ENCODE results near the gene POU5F1. TPM values are rescaled to one million over a fixed set of nuclear protein-coding genes. Genes with fewer than 3 reads are reported as not detected.

The POU5F1 gene
- total RNA-seq, 1 donor from 2014 or later: 0.67 TPM

- DNase-seq: peak; percentile 54
- peak; percentile 54 for ATAC-seq
- intact Hi-C loops (cut with micrococcal nuclease): no loop called here
Measured at GRCh38 chr6:31125586-31126363, 44.7 kb downstream of the POU5F1 start.

GRCh38 chr6:31125162-31125561 lies 45.3 kb downstream of the POU5F1 start:
- peak; percentile 32 for ATAC-seq
- intact Hi-C loops (cut with micrococcal nuclease): no loop called here
- DNase-seq: no peak

GRCh38 chr6:31122791-31123706 lies 47.4 kb downstream of the POU5F1 start:
- intact Hi-C loops (cut with micrococcal nuclease): no loop called here
- ATAC-seq: peak; percentile 76
- peak; percentile 76 for DNase-seq

GRCh38 chr6:31121131-31121790 lies 49.2 kb downstream of the POU5F1 start:
- intact Hi-C loops (cut with micrococcal nuclease): no loop called here
- ATAC-seq: no peak
- DNase-seq: no peak

GRCh38 chr6:31120151-31120915 lies 50.1 kb downstream of the POU5F1 start, which contains the start of gene CDSN:
Gene CDSN, minus strand, starts transcription at chr6:31120446. Its CDS starts 27 bp downstream, at chr6:31120419.
- ATAC-seq (no peak), DNase-seq (no peak)
- intact Hi-C loops (cut with micrococcal nuclease): no loop called here

GRCh38 chr6:31118178-31118577 lies 52.3 kb downstream of the POU5F1 start:
- DNase-seq (no peak), ATAC-seq (no peak)
- intact Hi-C loops (cut with micrococcal nuclease): no loop called here

- peak; percentile 14 for ATAC-seq
- DNase-seq: peak; percentile 49
- intact Hi-C loops (cut with micrococcal nuclease): no loop called here
Measured at GRCh38 chr6:31116661-31117385, 53.7 kb downstream of the POU5F1 start.

GRCh38 chr6:31115941-31116560 lies 54.4 kb downstream of the POU5F1 start:
- no peak for ATAC-seq
- intact Hi-C loops (cut with micrococcal nuclease): no loop called here

GRCh38 chr6:31114970-31115849 lies 55.3 kb downstream of the POU5F1 start:
- intact Hi-C loops (cut with micrococcal nuclease): no loop called here
- DNase-seq (no peak), ATAC-seq (peak; percentile 46)

More at GRCh38 chr6:31115941-31116560, 54.4 kb downstream of the POU5F1 start:
- no peak for DNase-seq

- intact Hi-C loops (cut with micrococcal nuclease): no loop called here
- ATAC-seq (peak; percentile 96), DNase-seq (peak; percentile 90)
Measured at GRCh38 chr6:31114541-31114878, 56.0 kb downstream of the POU5F1 start, which contains the start of gene PSORS1C1. Gene PSORS1C1, plus strand, starts transcription at chr6:31114800. Its CDS starts 14,833 bp downstream, at chr6:31129633.

Other genes starting within 250 kb of the POU5F1 start
- not detected for gene SFTA2, start 238.5 kb downstream of the POU5F1 start, total RNA-seq
- gene MUCL3, start 229.7 kb downstream of the POU5F1 start, total RNA-seq: not detected
- gene MUC21, start 187.0 kb downstream of the POU5F1 start, total RNA-seq: not detected
- gene MUC22, start 160.2 kb downstream of the POU5F1 start, total RNA-seq: 0.22 TPM
- gene C6orf15, start 58.1 kb downstream of the POU5F1 start, total RNA-seq: not detected
- 1.5 TPM for gene PSORS1C1, start 55.9 kb downstream of the POU5F1 start, total RNA-seq
- not detected for gene CDSN, start 50.2 kb downstream of the POU5F1 start, total RNA-seq
- not detected for gene PSORS1C2, start 31.6 kb downstream of the POU5F1 start, total RNA-seq
- gene CCHCR1, start 12.9 kb downstream of the POU5F1 start, total RNA-seq: 11.2 TPM
- 5.6 TPM for gene TCF19, start 12.1 kb downstream of the POU5F1 start, total RNA-seq
- 167 TPM for gene HLA-C, start 101.4 kb upstream of the POU5F1 start, total RNA-seq
- gene HLA-B, start 186.5 kb upstream of the POU5F1 start, total RNA-seq: 431 TPM
- gene MICA, start 232.9 kb upstream of the POU5F1 start, total RNA-seq: 10.3 TPM